ENCODE measurements around the gene COL15A1. TPM values are rescaled to one million over a fixed set of nuclear protein-coding genes. Genes with fewer than 3 reads are reported as not detected.

COL15A1 gene
- total RNA-seq, 1 donor from 2014 or later = 46.2 TPM

DNA sequence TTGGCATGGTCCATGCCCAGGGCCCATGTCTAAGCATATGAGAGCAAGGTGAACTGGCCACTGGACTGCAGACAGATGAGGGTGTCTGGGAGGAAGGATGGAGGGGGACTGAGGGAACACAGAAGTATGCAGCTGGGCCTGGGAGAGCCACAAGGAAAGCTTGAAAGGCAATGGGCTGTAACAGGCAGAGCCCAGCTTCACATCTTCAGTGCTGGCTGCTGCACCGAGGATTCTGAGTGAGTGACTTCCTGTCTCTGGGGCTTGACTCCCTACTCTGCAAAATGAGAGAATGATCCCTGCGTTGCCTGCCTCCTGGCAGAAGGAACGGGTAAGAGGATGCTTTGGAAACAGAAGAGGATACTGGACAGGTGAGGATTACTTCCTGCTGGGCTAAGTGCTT is 29.0 kb downstream of the COL15A1 start:
- DNase-seq (ENCODE audit: low spot score) = no peak

DNA sequence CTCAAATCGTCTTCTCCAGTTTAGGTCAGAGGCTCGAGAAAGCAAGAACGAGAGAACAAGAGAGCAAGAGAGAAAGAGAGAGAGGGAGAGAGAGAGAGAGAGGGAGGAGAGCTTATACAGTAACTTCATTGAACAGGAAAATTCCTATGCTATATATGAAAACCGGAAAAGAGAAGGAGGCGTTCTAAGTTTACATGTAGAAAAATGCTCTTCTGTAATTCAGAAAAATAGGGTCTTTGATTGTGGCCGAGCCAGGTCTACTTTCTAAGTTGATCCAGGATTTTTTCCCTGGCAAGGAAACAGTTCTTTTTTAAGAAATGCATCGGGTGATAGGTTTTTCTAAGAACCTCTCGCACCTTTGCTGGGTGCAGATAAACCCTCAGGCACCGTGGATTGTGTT is 29.5 kb downstream of the COL15A1 start:
- no peak for DNase-seq (ENCODE audit: low spot score)

DNA sequence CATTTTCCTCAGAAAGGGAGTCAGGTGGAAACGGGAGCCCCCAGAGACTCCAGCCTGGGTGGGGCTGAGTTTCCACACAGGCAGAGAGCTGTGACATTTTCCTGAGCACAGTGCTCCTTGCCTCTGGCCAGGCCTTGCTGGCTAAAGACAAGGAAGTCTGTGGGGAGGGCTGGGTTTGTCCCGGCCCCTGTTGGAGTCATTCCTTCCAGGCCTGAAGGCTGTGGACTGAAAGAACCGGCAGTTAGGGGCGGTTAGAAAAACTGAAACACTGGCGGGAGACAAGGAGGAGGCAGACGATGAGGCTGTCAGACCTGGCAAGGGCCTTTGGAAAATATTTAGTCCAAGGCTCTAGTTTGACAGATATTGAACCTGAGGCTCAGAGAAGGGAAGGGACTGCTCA is 29.9 kb downstream of the COL15A1 start:
- no peak for DNase-seq (ENCODE audit: low spot score)

DNA sequence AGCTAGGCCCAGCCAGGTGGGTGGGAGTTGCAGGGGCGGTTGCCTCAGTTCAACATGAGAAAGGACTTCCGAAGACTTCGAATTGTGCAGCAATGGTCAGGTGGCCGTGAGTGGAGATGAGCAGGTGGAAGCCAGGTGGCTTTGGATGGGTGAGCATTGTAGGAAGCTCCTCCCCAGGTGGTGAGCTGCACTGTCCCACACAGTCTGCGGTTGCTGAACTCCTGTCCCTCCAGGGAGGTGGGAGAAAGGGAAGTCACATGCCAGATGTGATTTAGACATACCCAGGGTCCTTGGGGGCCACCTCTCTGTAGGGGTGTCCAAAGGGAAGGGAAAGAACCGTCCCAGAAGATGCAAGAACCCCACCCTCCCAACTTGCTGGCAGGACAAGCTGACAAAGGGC is 30.4 kb downstream of the COL15A1 start:
- no peak for DNase-seq (ENCODE audit: low spot score)

DNA sequence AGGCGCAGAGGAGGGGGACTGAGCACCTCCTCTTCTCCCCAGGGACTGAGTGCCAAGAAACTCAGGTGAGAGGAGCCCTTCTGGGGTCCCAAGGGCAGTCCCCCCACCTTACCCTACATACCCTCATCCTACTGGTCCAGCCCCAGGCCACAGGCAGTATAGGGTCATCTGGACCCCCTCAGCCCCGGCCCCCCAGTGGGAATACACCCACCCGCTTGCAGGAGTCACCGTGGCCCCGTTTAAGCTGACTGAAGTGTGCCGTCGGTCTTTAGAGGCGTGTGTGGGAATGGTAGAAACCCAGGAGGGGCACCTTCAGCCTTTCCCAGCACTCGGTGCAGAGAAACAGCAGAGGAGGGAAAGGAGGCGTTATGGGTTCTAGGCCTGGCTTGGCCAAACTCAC is 30.8 kb downstream of the COL15A1 start:
- no peak for DNase-seq (ENCODE audit: low spot score)

DNA sequence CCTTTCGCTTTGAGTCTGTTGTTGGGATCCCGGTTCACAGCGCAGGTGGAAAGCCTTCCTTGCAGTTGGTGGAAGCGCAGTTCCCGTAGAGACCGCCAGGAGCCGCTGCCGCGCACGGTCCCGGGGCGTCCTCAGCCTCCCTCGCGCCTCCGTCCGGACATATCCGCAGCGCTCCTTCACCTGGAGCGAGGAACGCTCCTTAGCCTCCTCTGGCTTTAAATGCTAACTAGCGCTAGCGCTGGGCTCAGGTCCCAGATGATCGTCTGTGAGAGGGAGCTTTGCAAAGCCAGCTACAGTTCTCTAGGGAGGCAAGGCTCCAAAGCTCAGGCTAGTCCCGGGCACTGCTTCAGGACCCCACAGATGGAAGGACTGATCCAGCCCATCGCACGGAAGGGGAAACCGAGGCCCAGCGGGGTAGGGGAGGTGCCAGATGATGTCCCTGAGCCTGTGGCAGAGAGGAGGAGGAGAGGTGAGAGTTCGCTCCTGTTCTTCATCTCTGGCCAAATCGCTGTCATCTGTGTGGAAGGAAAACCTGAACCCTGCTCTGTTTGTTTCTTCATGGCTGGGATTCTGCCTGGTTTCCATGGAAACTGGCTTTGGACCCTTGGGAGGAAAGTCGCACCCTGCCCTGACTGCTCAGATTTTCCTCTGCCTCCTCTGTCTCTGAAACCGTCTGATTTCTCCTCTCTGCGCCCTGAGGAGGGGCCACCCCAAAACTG is 31.4 kb downstream of the COL15A1 start:
- DNase-seq (ENCODE audit: low spot score) = peak; percentile 83

DNA sequence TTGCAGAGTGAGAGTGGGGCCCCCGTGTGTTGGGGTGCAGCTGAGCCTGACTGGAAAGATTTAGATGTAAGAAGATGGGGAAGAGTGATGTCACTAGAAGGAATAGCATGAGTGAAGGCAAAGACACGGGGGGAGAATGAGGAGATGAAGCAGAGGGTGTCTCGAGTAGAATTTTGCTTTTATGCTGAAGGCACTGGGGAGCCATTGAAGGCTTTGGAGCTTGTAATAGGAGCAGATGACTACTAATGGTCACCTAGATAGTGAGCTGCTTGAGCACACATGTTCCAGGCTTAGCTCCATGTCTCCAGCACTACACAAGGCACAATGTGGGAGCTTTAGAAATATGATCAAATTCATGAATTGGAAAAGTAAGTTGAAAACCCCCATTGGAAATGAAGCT is 32.1 kb downstream of the COL15A1 start:
- DNase-seq (ENCODE audit: low spot score) = no peak

DNA sequence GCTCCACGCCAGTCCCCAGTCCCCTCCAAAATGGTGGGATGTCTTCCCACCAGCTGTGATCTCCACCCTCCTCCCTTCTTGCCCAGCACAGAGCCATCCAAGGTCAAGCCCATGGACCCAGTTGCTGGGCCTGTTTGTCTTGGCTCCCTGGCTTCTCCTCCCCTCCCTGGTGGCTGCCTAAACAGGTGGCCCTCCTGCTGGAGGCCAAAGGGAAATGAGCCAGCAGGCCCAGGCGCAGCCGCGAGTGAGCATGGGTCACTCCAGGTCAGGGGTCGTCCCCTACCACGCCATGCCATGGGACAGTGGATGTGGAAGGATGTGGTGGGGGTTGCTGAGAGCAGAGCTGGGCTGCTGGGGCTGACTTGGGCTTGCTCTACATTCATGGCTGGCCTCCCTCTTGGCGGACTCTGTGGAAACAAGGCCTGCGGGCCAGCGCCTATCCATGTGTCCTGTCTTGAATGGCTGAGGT is 33.6 kb downstream of the COL15A1 start:
- DNase-seq (ENCODE audit: low spot score) = no peak

DNA sequence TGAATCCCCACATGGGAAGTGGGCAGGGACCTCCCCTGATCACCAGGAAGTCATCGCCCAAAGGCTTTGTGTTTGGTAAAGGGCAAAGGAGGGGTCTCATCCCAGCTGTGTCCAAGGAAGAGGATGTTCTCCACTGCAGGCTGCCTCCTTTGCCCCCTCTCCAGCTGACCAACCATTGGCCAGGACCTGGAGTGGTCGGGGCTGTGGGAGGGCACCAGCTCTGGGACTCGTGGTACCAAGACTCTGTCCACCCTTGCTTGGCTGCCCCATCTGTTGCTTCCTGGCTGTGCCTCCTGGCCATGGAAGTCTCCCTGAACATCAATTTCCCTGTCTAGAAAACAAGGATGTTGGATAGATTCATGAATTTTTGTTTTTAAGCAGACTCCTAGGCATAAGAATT is 34.1 kb downstream of the COL15A1 start:
- DNase-seq (ENCODE audit: low spot score) = no peak

DNA sequence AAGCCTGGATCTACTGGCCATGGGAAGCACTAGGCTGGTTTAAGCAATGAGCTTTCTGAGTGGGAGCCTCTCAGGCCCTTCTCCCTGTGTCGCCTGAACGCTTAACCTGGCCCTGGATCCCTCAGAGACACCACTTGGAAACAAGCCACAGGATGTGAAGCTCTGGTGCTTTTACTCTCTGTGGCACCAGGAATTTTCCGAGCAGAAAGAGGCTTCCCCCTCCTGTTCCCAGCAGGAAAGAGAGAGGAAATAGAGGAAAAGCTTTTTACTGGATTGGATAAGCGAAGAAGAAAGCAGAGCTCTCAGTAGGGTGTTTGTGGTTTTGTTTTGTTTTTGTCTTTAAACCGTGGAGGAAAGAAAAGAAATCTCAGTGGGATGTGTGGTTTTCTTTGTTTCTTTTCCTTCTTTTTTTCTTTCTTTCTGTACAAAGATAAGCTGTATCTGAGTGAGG is 34.5 kb downstream of the COL15A1 start:
- DNase-seq (ENCODE audit: low spot score) = no peak

DNA sequence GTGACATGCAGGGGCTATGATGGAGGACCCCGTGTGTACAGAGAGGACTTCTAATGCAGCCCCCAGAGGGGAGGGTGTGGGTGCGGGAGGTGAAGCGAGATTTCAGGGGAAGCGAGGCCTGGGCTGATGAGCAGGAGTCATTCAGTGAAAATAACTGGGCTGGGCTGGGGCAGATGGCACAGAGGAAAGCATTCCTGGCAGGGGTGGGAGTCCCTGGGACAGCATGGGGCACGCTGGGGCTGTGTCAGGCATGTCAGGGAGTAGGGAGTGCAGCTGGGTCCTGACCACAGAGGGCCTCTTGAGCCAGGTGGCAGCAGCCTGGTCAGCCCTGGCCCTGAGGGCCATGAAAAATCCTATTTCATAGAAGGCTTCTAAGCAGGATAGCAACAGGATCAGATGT is 36.6 kb downstream of the COL15A1 start:
- DNase-seq (ENCODE audit: low spot score) = no peak

DNA sequence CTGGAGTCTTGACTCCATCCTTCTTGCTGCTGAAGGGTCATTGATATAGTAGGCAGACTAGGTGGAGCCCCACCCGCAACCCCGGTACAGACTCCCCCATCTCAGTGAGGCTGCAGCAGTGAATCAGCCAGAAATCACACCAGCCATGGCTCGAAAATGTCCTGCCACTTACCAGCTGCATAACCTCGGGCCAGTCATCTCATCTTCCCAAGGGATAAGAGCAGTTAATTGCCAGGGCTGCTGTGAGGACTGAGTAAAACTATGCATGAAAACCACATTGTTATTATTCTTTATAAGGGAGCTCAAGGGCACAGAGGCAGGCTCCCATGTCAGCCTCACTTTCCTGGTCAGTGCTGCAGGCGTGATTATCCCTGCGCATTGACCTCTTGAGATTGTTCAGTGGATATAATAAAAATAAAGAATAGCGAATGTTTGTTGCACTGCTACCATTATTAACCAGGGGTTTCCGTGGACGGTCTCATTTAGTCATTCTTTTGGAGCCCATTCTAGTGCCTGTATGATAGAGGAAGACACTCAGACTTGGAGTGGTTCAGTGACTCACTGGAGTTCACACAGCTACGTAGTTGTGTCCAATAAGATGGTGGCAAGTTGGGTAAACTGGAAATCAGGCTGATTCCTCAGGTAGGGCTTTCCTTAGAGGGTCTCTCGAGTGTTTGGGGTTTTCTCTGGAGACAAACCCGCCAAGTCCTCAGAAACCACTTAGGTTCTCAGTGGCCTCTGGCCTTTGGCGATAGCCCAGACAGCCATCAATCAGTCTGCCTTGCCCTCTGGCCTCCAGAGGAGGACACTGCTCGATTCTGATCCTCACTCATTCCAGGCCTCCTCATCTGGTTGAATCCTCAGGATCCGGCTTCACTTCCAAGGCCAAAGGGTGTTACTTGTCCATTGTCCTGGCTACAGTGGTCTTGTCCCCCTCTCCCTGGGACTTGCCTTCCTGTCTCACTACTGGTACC is 39.9 kb downstream of the COL15A1 start:
- no peak for DNase-seq (ENCODE audit: low spot score)

DNA sequence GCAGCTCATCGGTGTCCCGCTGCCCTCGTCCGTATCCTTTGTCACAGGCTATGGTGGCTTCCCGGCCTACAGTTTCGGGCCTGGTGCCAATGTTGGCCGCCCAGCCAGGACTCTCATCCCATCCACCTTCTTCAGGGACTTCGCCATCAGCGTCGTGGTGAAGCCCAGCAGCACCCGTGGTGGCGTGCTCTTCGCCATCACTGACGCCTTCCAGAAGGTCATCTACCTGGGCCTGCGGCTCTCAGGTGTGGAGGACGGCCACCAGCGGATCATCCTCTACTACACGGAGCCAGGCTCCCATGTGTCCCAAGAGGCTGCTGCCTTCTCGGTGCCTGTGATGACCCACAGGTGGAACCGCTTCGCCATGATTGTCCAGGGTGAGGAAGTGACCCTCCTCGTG is 41.9 kb downstream of the COL15A1 start:
- no peak for DNase-seq (ENCODE audit: low spot score)

DNA sequence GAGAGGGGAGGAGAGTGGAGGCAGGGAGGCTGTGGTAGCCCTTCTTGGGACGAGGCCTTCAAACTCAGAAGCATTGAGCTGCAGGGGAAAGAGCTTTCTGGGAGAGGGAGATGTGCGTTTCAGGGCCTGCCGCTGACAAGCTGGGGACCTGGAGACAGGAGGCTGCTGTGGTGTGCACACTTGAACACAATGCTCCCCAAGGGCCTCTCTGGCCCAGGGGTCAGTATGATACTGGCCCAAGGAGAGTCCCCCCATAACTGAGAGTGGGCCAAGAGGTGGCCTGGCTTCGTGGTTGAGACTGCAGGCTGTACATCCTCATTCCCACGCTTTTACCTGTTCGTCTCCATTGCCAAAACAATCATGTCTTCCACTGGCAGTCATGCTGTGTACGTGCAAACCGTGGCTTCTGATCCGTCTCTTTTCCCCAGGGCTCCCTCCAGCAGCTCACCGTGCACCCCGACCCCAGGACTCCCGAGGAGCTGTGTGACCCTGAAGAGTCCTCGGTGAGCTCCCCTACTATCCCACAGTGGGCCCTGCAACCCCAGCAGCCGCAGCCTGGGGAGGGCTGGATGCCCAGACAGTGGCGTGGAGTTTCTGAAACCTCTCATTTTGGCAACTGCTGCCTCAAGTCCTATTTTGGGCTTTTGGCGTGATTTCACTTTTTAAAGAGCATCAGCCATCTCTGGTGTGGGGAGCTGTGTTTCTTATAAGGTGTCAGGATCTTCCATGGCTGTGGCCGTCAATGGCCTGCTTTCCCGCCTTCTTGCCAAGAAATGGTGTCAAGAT is 43.4 kb downstream of the COL15A1 start:
- DNase-seq (ENCODE audit: low spot score) = peak; percentile 32

DNA sequence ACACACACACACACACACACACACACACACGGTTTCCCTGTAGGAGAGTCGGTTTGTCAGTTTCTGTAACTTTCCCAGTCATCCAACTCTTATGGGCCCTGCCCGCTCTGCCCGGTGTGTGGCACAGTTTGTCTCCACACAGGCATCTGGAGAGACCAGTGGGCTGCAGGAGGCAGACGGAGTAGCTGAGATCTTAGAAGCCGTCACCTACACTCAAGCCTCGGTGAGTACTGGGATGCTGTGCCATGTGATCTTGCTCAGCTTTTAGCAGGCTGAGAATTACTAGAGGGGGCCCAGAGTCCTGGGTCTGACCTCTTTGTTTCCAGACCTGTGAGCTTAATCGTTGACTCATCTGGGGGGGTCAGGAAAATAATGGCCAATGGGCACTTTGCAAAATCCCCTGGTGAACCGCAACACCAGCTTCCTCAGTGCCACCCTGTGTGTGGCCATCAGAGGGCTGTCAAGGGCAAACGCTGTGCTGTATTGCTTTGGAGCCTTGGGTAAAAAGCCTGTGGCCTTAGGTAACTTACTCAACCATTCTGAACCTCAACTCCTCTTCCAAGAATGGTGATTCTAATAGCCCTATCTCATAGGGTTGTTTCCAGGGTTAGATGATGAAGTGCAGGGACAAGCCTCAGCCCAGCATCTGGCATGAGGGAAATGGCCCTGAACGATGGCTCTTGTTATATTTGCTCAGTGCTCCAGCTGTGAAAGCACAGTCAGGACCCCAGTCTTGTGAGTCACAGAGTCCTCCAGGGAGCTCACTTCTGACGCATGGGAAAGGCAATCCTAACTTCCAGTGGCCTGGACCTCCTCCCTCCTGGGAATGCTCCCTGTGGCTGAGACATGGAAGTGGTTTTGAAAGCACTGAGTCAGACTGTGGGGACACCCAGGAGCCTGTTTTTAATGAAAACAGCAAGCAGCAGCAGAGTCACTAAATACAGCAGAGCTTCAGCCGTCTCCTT is 45.6 kb downstream of the COL15A1 start:
- peak; percentile 76 for DNase-seq (ENCODE audit: low spot score)

DNA sequence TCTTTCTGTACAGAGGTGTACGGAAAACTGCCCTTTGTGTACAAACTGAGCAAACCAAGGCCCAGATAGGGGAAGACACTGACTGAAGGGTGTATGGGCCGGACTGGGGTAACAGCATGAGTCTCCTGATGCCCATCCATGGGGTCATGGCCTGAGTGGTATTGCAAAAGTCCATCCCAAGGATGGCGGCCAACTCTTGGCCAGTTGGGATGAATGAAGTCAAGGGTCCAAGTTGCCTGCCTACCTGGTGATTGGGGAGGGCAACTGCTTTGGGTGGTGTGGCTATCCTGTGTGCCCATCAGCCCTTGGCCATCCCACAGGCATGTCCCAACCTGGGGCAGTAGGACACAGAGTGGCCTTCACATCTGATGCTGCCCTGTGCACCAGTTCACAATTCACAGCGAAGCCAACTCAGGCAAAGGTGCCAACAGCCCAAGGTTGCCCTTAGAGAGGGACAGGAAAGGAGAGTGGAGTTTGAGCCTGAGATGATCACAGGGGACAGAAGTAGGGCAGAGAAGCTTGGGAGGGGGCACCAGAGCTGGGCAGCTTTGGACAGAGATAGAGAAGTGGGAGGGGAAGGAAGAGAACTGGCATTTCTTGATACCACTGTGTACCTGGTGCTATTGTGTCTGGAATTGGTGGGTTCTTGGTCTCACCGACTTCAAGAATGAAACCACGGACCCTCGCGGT is 46.6 kb downstream of the COL15A1 start:
- DNase-seq (ENCODE audit: low spot score) = no peak

DNA sequence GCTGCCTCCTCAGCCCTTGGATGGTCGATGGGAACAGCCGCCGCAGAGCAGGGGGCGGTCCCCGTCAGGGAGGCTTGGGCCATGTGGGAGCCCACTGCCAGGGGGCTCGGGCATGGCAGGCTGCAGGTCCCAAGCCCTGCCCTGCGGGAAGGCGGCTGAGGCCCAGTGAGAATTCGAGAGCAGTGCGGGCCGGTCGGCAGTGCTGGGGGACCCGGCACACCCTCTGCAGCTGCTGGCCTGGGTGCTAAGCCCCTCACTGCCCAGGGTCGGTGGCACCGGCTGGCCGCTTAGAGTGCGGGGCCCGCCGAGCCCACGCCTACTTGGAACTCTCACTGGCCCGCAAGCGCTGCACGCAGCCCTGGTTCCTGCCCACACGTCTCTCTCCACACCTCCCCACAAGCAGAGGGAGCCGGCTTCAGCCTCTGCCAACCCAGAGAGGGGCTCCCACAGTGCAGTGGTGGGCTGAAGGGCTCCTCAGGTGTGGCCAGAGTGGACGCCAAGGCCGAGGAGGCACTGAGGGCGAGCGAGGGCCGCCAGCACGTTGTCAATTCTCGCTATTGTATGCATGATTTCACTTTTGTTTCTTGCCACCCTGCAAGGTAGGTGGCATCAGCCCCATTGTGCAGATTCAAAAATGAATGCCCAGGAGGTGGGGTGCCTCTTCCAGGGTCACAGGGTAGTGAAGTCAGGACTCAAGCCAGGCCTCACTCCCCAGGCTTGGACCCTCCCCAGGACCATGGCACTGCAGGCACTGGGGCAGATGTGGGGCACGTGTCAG is 48.6 kb downstream of the COL15A1 start:
- DNase-seq (ENCODE audit: low spot score) = no peak

DNA sequence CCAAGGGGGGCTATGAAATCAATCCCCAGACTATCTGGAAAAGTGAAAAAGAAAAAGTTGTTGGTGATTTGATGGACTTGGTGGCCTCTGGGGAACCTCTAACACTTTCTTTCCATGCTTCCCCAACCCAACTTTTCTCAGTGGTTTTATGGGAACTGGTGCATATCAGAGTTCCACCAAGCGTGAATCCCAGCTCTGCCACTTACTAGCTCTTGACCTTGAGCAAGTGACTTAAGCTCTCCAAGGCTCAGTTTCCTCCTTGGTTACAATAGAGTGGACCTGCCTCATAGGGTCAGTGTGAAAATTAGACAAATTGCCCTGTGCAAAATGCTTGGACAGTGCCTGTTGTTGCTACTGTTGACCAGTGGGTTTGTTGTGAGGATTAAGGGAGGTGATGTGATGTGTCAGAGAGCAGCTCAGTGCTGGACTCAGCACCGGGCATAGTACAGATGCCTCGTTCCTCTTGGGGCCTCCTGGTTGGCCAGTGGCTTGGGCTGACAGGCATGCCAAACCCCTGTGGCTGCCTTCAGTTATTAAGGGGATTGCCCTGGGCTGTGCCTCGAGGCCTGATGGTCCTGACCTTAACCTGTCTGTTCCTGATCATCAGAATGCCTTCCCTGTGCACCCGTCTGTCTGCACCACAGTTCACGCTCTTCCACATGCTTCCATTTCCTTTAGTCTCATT is 49.3 kb downstream of the COL15A1 start:
- DNase-seq (ENCODE audit: low spot score) = no peak

DNA sequence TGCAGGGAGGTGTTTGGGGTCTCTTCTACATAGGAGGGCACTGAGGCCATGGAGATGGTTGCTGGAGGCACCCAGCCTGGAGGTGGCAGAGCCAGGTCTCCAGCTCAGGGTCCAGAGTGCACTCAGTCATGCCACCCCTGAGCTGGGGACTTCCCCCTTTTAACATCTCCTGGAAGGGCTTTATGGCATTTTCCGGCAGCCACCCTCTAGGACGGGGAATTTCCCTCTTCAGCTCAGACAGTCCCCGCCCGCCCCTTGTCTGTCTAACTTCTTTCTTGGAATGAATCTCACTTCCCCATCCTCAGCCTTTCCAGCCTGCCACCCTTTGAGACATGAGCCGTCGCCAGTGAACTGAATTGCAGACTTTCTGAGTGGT is 49.9 kb downstream of the COL15A1 start:
- DNase-seq (ENCODE audit: low spot score) = no peak

Measured in mucosa of gallbladder (tissue), 1 donor.